Left renal cortex interstitium (tissue), 4 donors: Measurements from ENCODE around the gene TRIM45. TPM values are rescaled to one million over a fixed set of nuclear protein-coding genes. Genes with fewer than 3 reads are reported as not detected.

Experiments
- DNase-seq, 4 donors: peaks; one replicate each; pipeline ENCODE4 v3.0.0-alpha.2; 2013; ENCODE audit warnings: low read depth in 4 of 4, low spot score in 2 of 4, missing footprints in 1 of 4
- polyA plus RNA-seq, 4 donors: library from polyadenylated mRNA; unstranded; fragments of 120-200 nt; gene quantifications; one replicate each; pipeline ENCODE4 v1.2.1, GENCODE V29; 2013; ENCODE audit not compliant: insufficient read length in 4 of 4

Gene TRIM45
- polyA plus RNA-seq, 4 donors: 15.1 to 29.7 (median 22.0) TPM

DNA sequence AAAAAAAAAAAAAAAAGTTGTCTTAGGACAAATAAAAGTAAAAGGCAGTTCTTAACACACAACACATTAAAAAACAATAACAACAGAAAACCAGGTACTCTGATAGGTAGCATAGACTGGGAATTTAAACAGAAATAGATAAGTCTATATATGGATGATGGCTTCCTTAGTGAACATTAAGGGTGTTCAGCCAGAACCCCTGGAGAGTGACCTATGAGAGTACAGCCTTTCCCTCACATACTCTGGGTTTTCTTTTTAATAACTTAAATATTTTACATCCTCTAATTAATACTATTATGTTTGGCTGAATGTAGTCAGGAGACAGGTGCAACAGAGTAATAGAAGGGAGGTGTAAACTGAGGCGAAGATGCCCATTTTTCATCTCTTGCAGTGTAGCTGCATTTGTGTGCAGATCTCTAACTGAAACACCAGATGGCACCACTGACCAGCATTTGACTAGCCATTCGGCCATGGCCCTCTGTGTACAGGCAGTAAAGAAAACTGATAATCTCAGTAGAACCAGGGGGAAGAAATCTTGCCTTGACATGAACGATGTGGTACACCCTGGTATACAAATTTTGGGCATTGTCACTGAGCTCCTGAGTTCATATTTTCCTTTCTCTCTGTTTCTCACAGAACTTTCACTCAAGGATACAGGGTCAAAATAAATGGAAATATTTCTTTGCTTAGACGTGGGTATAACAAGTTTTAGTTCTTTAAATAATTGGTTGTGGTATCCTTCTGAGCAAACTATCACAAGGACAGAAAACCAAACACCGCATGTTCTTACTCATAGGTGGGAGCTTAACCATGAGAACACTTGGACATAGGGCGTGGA lies 53.8 kb downstream of the TRIM45 start:
- no peak for DNase-seq

DNA sequence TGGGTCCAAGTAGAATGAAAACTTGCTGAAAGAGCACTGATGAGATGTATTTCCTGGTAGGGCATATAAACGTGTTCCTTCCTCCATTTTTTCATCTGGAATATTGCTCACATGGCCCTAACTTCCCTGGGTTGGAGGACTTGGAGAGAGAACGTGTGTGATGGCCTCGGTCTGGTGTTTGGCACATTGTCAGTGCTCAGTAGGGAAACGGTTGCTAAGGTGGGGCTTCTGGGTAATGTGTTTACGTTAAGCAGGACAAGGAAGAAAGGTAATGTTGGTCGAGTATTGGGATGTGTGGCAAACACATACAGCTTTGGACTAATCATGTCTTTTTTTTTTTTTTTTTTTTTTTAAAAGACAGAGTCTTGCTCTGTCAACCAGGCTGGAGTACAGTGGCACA lies 55.2 kb downstream of the TRIM45 start:
- DNase-seq: no peak

DNA sequence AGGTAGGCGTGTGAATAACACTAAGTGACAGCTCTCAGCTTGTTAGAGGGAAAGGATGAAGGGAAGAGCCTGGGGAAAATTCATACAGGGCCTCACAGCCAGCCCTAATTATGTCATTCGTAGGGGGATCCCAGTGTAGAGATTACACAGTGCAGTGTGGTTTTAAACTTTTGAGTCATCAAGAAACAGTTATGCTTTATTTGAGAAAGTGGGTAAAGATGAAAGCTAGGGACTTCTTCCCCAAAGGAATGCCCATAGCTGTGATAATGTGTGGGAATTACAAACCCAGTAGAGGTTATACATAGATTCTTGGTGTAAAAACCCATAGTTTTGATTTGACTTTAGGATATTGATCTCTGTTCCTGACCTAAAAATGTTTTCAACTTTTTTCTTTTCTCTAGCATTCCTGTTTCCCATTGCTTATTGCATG lies 59.5 kb downstream of the TRIM45 start:
- no peak for DNase-seq

Other genes with a start within 250 kb of the TRIM45 start
- 10 to 100 TPM; 31.1 to 68.1 (median 52.9) TPM for gene PTGFRN, start 211.8 kb downstream of the TRIM45 start, polyA plus RNA-seq
- 1 to 10 TPM; 1.8 to 3.3 (median 2.2) TPM for gene CD101, start 120.0 kb downstream of the TRIM45 start, polyA plus RNA-seq
- gene TTF2, start 61.4 kb downstream of the TRIM45 start, polyA plus RNA-seq: 10 to 100 TPM; 16.7 to 25.3 (median 22.2) TPM
- 10 to 100 TPM; 14.1 to 30.3 (median 22.8) TPM for gene VTCN1, start 89.2 kb upstream of the TRIM45 start, polyA plus RNA-seq
- 10 to 100 TPM; 38.7 to 48.2 (median 45.5) TPM for gene MAN1A2, start 245.7 kb upstream of the TRIM45 start, polyA plus RNA-seq